GM12878 (cell line): Measurements from ENCODE around the gene PGBD5. TPM values are rescaled to one million over a fixed set of nuclear protein-coding genes. Genes with fewer than 3 reads are reported as not detected.

Experiments used
- ATAC-seq: fragments of 200-7000 bp; cut with Tn5 transposase; 3 replicates; pipeline ENCODE4 v1.9.1; 2020; ENCODE audit warnings: mild to moderate bottlenecking, moderate library complexity
- BruUV-seq: library from RNA; stranded (reverse); fragments of 400-500 nt; replicated peaks from 2 replicates; lab custom pipeline; 2021; lab: Mats Ljungman, UMichigan
- CTCF ChIA-PET: fragments of 300-600 bp; sonication (Branson Sonifier 250); formaldehyde crosslinking; extraction: SDS; loops from one replicate; lab custom pipeline; 2021; ENCODE audit warnings: inconsistent platforms; lab: Yijun Ruan, JAX
- POLR2A ChIA-PET: fragments of 350-600 bp; formaldehyde crosslinking; extraction: SDS; loops from one replicate; lab custom pipeline; 2021; ENCODE audit warnings: inconsistent platforms; lab: Charles Lee
- RAD21 ChIA-PET: fragments of 300-600 bp; sonication (Branson Sonifier 250); formaldehyde crosslinking; loops from one replicate; lab custom pipeline; 2023; ENCODE audit warnings: antibody characterized with exemption; ENCODE audit not compliant: unreplicated experiment; lab: Charles Lee
- SMC1A ChIA-PET: fragments of 300-600 bp; sonication (Branson Sonifier 250); formaldehyde crosslinking; loops from one replicate; lab custom pipeline; 2023; ENCODE audit not compliant: unreplicated experiment, uncharacterized antibody; lab: Charles Lee
- DNase-seq: peaks from one replicate; pipeline ENCODE4 v3.0.0-alpha.2; 2011; ENCODE audit warnings: low read depth, low spot score
- FAIRE-seq: peaks from 3 replicates; lab custom pipeline; 2011; peaks lifted over from hg19 to GRCh38; lab: Jason Lieb, UNC
- H2AFZ ChIP-seq: 2 replicates; pipeline ENCODE4 v1.6.0; 2011; ENCODE audit warnings: low read depth, low read length, control low read depth; ENCODE audit not compliant: control insufficient read depth
- H3K27ac ChIP-seq: 2 replicates; pipeline ENCODE4 v1.5.1; 2011; ENCODE audit warnings: control low read depth; ENCODE audit not compliant: control insufficient read depth, insufficient read depth
- H3K27me3 ChIP-seq, 2 experiments: replicated peaks in 1 of 2; 2 replicates each; pipeline versions ENCODE4 v1.6.0 to v1.6.1; 2011; ENCODE audit warnings: low read length in 1 of 2; ENCODE audit not compliant: control insufficient read depth in 2 of 2, insufficient read depth in 2 of 2
- H3K36me3 ChIP-seq, 2 experiments: 2 replicates each; pipeline ENCODE4 v1.5.1; 2011; ENCODE audit warnings: low read length in 1 of 2; ENCODE audit not compliant: control insufficient read depth in 2 of 2, insufficient read depth in 2 of 2
- H3K4me1 ChIP-seq: 2 replicates; pipeline ENCODE4 v1.6.1; 2011; ENCODE audit warnings: mild to moderate bottlenecking, low read length, moderate library complexity, mixed read lengths; ENCODE audit not compliant: control insufficient read depth, insufficient read depth
- H3K4me2 ChIP-seq: 2 replicates; pipeline ENCODE4 v1.6.0; 2011; ENCODE audit warnings: control low read depth; ENCODE audit not compliant: control insufficient read depth, insufficient read depth
- H3K4me3 ChIP-seq: fragments of 200-600 bp; sonication (generic); 2 replicates; pipeline ENCODE4 v1.5.1; 2016
- H3K79me2 ChIP-seq: 2 replicates; pipeline ENCODE4 v1.6.0; 2011; ENCODE audit warnings: low read length; ENCODE audit not compliant: control insufficient read depth, insufficient read depth
- H3K9ac ChIP-seq: 2 replicates; pipeline ENCODE4 v1.8.0; 2011; ENCODE audit warnings: low read length, control low read depth, mixed read lengths; ENCODE audit not compliant: control insufficient read depth, insufficient read depth
- H3K9me3 ChIP-seq: replicated peaks from 3 replicates; pipeline ENCODE4 v1.5.1; 2011; ENCODE audit warnings: mild to moderate bottlenecking, low read length; ENCODE audit not compliant: control insufficient read depth, insufficient read depth
- H4K20me1 ChIP-seq: 2 replicates; pipeline ENCODE4 v1.6.0; 2011; ENCODE audit not compliant: control insufficient read depth, insufficient read depth
- BCL3 ChIP-seq: IDR thresholded peaks from 2 replicates; pipeline ENCODE4 v1.6.1; 2011; ENCODE audit warnings: borderline replicate concordance, low read depth, mild to moderate bottlenecking, moderate library complexity, low read length; ENCODE audit not compliant: insufficient read depth, poor library complexity, severe bottlenecking
- BHLHE40 ChIP-seq, 2 experiments: fragments of 450-650 bp in 1 of 2; IDR thresholded peaks; 2 replicates each; pipeline ENCODE4 v1.6.1; 2011 to 2017; ENCODE audit warnings: low read depth in 2 of 2, borderline replicate concordance in 1 of 2, improper control_type of control experiment in 1 of 2, low read length in 1 of 2, mild to moderate bottlenecking in 1 of 2
- CREM ChIP-seq: IDR thresholded peaks from 2 replicates; pipeline ENCODE4 v1.6.1; 2014; ENCODE audit warnings: antibody characterized with exemption, low read depth
- IKZF2 ChIP-seq, 2 experiments: fragments of 450-650 bp; IDR thresholded peaks; 2 replicates each; pipeline ENCODE4 v1.6.1; 2017; ENCODE audit warnings: mild to moderate bottlenecking in 2 of 2, moderate library complexity in 2 of 2
- KLF5 ChIP-seq: fragments of 450-650 bp; IDR thresholded peaks from 2 replicates; pipeline ENCODE4 v1.6.1; 2014; ENCODE audit warnings: mild to moderate bottlenecking; ENCODE audit not compliant: partially characterized antibody
- WRNIP1 ChIP-seq: IDR thresholded peaks from 2 replicates; pipeline ENCODE4 v1.6.1; 2011; ENCODE audit warnings: low read depth, low read length, improper control_type of control experiment, borderline replicate concordance
- WGBS: methylation state at CpG from one replicate; pipeline ENCODE4 v1.1.6; 2016; ENCODE audit warnings: low lambda C conversion rate; ENCODE audit not compliant: insufficient replicate concordance, insufficient coverage; ENCODE audit errors: missing lambda C conversion rate; 5-methylcytosine and 5-hydroxymethylcytosine counted together
- in situ Hi-C: fragments of 300-500 bp; cut with MboI; formaldehyde crosslinking; loops from 9 replicates; pipeline ENCODE4 v1.14.3; 2018; ENCODE audit warnings: mixed read lengths
- intact Hi-C: fragments of 100-400 bp; cut with micrococcal nuclease; formaldehyde crosslinking; loops from one replicate; pipeline ENCODE4 v1.14.2; 2022; ENCODE audit not compliant: unreplicated experiment
- polyA plus RNA-seq, 11 experiments: library from polyadenylated mRNA; depleted of rRNA in 4 of 11; unstranded in 6 of 11; stranded (reverse) in 5 of 11; fragments of >200 nt; fragmentation: Nextera tagmentation in 4 of 11; fragmentation: Illumina TruSeq in 1 of 11; extraction: Ambion mirVana in 4 of 11; extraction: Trizol in 1 of 11; gene quantifications; 1 replicate in 1 of 11; 2 replicates in 10 of 11; pipeline versions ENCODE4 v1.2.1 to v1.2.3, GENCODE V29; 2011 to 2016; ENCODE audit warnings: inconsistent platforms in 2 of 11, missing spikeins in 2 of 11, low read depth in 1 of 11
- total RNA-seq, 4 experiments: library from RNA; depleted of rRNA in 3 of 4; stranded (reverse); fragments of >200 nt in 3 of 4; fragmentation: Illumina TruSeq in 1 of 4; extraction: Trizol in 1 of 4; gene quantifications; 2 replicates each; pipeline versions ENCODE4 v1.2.1 to v1.2.3, GENCODE V29; 2013 to 2021

The PGBD5 gene
- total and polyA plus RNA-seq, 10 of the 15 experiments (the other 5 are each of a cell fraction or from before 2014, with no cell fraction given): 0.03 TPM; not detected in 9

- no peaks in the 10 kb centered on the region for H3K36me3 ChIP-seq
- no peak for DNase-seq
- H3K9me3 ChIP-seq: no peaks in the 10 kb centered on the region
- no peak overlapping the region for H3K4me2 ChIP-seq
- TF ChIP-seq BCL3 (no peak), IKZF2 (IDR thresholded peaks at IDR 0.05) (no peak), WRNIP1 (no peak), CREM (no peak), KLF5 (no peak), BHLHE40 (IDR thresholded peaks at IDR 0.05; ENCODE audit: borderline replicate concordance in 1 of 2, low read depth in 2 of 2, low read length in 1 of 2) (no peak)
- TF ChIP-seq, all 136 proteins: peak for 0
- H3K27ac ChIP-seq: no peak overlapping the region
- SMC1A ChIA-PET: interaction anchor here (0.6 kb wide), 1 partner anchor 98 kb away, joined by 3 read pairs; no protein-coding TSS in a partner anchor
- H2AFZ ChIP-seq: no peak overlapping the region
- CTCF ChIA-PET: interaction anchor here (1.3 kb wide), 1 partner anchor 10 kb away, joined by 3 read pairs; no protein-coding TSS in a partner anchor
- H3K4me1 ChIP-seq: no peaks in the 10 kb centered on the region
- H3K79me2 ChIP-seq: no peaks in the 10 kb centered on the region
- POLR2A ChIA-PET: no interaction called here
- H3K27me3 ChIP-seq: no peaks in the 10 kb centered on the region; a peak in 2 of 4 replicates
- FAIRE-seq: no peak
- H4K20me1 ChIP-seq: no peaks in the 10 kb centered on the region
- H3K9ac ChIP-seq: no peak overlapping the region
- intact Hi-C loops (no loop called here), in situ Hi-C loops (no loop called here)
- H3K4me3 ChIP-seq: no peak overlapping the region
- RAD21 ChIA-PET: no interaction called here
- no peak for ATAC-seq
- no TSS peak for BruUV-seq
- WGBS: 47% methylated on average over 1 of the region's 1 CpG
These were observed 9.0 kb upstream of the PGBD5 start for GRCh38 chr1:230435108-230435507.
